Embryonic facial prominence (tissue), 1 donor: ENCODE results near the gene FUOM.
A peak's percentile ranks its signal among the peaks of the same experiment; 100 is the strongest.
"Not testable (repeated sequence)": the region's sequence is repeated elsewhere in the genome, so short reads cannot be mapped to it uniquely, and the experiment has no call there.

ENCODE experiments used
- DNase-seq: peaks from one replicate; pipeline ENCODE4 v3.0.0-alpha.2; 2016; ENCODE audit errors: extremely low spot score

The FUOM gene

GRCh38 chr10:133329491-133330202 lies 28.2 kb downstream of the FUOM start:
- DNase-seq = peak; percentile 56

DNA sequence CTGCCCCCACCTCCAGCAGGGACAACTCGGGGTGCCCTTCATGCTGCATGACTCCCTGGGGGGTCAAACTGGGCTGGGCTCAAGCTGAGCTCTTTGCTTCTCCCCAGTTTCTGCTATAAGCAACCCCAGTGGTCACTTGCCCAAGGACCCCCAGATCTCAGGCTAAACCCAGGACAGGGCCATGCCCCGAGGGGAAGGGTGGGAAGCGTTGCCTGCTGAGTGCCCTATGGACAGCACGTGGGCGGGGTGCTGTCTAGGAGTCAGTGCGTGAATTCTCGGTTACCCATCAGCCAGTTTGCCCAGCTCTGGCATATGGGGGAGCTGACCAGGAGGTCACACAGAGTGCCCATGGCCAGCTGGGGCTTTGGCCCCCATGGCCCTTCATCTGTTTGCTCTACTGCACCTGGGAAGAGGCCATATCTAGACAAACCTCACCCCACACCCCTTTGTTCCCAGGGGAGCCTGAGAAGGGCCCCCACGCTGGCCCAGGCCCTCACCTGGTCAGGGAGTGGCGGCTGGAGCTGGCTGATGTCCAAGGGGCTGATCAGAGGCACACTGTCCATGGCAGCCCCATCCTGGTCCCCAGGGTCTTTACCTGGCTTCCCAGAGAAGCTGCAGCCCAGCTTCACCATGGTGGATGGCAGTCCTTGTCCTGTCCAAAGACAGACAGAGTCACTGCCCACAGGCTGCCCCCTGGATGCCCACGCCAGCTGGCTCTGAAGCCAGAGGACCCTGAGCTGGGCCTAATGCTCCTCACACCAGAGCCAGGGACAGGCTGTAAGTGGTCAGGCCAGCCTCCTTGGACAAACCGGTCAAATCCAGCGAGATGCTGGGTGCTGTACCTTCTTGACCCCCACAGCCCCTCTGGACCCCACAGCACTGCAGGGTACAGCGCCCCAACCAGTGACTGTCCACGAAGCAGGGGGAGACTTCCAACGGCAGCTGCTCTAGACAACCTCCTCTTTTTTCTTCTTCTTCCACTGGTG lies 29.2 kb downstream of the FUOM start:
- no peak for DNase-seq

DNA sequence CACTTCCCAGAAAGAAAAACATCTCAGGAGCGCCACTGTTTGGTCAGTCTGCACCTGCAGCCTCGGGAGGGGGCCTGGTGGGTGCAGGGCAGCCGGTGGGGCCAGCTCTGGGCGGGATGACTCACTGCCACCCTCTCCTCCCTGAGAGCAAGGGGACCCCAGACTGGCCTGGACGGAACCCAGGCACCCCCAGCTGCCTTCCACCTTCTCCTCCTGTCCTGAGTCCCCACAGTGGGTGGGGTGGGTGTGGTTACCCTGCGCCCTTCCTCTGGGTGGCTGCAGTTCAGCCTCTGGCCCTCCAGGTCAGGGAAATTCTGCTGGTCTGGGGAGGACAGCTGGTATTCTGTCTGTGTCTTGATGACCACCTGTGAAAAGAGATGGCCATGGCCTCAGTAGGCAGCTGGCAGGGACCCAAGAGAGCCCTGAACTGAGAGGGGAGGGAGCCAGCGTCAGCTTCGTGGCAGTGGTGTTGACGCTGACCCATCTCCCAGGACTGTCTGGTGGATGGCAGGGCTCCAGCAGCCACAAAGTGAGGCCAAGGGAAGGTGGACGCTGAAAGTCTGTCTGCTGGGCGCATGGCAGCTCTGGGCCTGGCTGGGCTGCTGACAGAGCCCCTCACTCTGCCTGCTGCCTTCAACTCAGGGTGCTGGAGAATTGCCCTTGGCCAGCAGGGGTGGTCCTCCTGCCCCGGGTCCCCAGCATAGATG lies 30.0 kb downstream of the FUOM start:
- DNase-seq = no peak

GRCh38 chr10:133326745-133327650 lies 30.8 kb downstream of the FUOM start:
- no peak for DNase-seq

DNA sequence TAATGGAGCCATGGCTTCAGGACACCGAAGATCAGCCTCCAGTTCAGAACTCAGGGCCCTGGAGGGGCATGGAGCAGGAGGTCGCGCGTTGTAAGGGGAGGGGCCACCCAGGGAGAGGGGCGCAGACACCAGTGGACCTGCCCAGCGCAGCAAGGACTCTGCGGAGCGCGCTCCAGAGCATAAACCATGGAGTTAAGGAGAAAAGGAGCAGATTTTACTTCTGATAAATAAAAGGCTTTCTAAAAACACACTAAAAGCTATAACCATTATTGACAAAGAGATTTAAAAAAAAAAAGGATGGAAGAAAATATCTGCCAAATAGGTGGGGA lies 31.6 kb downstream of the FUOM start:
- DNase-seq = no peak

- DNase-seq = no peak
Measured at GRCh38 chr10:133325440-133326222, 32.2 kb downstream of the FUOM start.

GRCh38 chr10:133324857-133325260 lies 33.0 kb downstream of the FUOM start:
- no peak for DNase-seq

DNA sequence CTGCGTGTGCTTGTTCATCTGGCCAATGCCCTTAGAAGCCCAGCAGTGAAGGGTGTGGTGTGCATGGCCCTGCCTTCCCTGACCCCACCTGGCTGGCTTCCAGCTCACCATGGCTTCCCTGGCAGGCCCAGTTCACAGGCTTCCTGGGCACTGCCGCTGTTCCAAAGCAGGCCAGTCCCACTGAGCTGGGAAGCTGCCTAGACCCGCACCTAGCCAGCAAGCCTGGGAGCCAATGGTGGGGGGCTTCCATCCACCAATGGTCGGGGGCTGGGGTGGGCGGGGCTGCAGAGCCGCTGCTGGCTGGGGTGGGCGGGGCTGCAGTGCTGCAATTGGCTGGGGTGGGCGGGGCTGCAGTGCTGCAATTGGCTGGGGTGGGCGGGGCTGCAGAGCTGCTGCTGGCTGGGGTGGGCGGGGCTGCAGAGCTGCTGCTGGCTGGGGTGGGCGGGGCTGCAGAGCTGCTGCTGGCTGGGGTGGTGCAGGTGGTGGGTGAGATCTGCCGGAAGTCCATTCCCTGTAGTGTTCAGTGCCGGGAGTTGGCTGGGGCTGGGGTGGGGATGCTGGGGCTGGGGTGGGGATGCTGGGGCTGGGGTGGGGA lies 33.5 kb downstream of the FUOM start:
- no peak for DNase-seq

DNA sequence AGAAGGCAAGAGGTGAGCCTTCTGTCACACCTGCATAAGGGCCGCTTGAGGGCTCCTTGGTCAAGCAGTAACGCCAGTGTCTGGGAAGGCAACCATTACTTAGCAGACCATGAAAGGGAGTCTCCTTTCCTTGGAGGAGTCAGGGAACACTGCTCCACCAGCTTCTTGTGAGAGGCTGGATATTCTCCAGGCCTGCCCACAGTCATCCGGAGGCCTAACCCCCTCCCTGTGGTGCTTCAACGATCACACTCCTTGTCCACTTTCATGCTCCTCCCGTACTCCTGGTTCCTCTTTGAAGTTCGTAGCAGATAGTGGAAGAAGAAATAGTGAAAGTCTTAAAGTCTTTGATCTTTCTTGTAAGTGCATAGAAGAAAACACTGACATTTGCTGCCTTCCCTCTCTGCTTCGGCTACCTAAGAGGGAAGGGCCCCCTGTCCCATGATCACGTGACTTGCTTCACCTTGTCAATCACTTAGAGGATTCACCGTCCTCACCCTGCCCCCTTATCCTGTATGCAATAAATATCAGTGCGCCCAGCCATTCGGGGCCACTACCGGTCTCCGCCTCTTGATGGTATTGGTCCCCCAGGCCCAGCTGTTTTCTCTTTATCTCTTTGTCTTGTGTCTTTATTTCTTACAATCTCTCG lies 35.6 kb downstream of the FUOM start:
- not testable (repeated sequence) for DNase-seq

GRCh38 chr10:133320852-133321422 lies 36.9 kb downstream of the FUOM start:
- not testable (repeated sequence) for DNase-seq

- no peak for DNase-seq
Measured at GRCh38 chr10:133318494-133319127, 39.2 kb downstream of the FUOM start.

GRCh38 chr10:133316732-133317131 lies 41.1 kb downstream of the FUOM start:
- no peak for DNase-seq

GRCh38 chr10:133316266-133316665 lies 41.6 kb downstream of the FUOM start:
- no peak for DNase-seq

DNA sequence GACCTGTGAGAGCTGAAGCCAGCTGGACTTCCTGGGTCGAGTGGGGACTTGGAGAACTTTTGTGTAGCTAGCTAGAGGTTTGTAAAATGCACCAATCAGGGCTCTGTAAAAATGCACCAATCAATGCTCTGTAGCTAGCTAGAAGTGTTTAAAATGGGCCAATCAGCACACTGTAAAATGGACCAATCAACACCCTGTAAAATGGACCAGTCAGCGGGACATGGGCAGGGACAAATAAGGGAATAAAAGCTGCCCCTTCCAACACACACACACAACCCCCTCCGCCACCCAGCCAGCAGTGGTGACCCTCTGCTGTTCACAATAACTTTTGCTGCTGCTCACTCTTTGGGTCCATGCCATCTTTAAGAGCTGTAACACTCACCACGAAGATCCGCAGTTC lies 42.0 kb downstream of the FUOM start:
- no peak for DNase-seq

GRCh38 chr10:133314911-133315310 lies 42.9 kb downstream of the FUOM start:
- DNase-seq = no peak

DNA sequence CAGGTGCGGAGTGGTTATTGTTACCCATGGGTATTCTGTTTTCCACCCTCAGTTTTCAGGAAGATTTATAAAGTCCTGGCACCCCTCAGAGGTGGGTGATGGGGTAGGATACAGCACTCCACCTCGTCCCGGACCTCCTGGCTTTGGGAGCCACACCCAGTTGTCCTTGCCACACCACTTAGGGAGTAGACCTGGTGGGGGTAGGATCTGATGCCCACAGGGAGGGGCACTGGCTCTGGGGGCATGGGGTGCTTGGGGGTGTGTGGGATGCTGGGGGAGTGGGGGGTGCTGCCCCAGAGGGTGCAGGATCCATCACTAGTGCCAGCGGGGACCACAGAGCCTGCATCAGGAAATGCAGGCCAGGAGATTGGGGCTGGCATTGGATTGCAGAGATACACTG lies 44.6 kb downstream of the FUOM start:
- no peak for DNase-seq

- DNase-seq = no peak
Measured at GRCh38 chr10:133312769-133313145, 45.1 kb downstream of the FUOM start.

DNA sequence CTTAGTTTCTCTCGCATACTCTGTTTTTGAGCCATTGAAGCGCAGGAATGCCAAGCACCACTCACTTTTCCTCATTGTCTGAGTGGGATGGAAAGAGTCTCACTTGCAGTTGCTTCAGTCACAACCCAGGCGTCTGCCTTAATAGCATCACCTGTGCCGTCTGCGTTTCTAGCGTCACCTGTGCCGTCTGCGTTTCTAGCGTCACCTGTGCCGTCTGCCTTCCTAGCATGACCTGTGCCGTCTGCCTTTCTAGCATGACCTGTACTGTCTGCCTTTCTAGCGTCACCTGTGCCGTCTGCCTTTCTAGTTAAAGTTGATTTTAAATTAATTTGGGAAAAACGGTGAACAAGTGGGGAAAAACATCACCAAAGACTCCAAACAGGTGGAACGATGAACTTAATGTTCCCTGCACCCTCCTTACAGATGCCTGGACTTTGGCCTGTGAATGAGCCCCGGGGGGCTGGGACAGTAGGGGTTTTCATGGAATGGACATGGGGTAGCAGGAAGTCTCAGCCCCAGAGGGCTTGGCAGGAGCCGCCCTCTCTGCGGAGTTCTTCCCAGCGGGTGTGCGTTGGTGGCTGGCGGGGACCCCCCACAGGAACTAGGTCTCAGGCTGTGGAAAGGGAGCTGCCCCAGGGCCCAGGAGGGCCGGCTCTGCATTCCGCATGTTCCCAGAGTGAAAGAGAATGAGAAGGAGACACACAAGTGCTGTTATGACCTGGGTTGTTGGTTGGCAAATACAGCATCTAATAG lies 45.6 kb downstream of the FUOM start:
- no peak for DNase-seq
